HL-60 (cell line): Measurements from ENCODE around the gene FBXL17.

Source experiments
- DNase-seq, 2 experiments: peaks; one replicate each; pipeline ENCODE4 v3.0.0-alpha.2; 2010 to 2020; ENCODE audit warnings: low read depth in 1 of 2, low spot score in 1 of 2
- H3K27ac ChIP-seq: fragments of 250-450 bp; sonication (Bioruptor Pico); replicated peaks from 2 replicates; pipeline ENCODE4 v1.5.1; 2020; ENCODE audit warnings: mild to moderate bottlenecking, moderate library complexity
- H3K27me3 ChIP-seq: fragments of 250-450 bp; sonication (Bioruptor Pico); 2 replicates; pipeline ENCODE4 v1.5.1; 2021; ENCODE audit warnings: mild to moderate bottlenecking, moderate library complexity; ENCODE audit not compliant: insufficient read depth, poor library complexity, severe bottlenecking
- H3K4me3 ChIP-seq: replicated peaks from 2 replicates; pipeline ENCODE4 v1.5.1; 2011; ENCODE audit warnings: mild to moderate bottlenecking, control low read depth, low read length; ENCODE audit not compliant: insufficient read depth
- CTCF ChIP-seq: IDR thresholded peaks from one replicate; pipeline ENCODE4 v1.5.1; 2011; ENCODE audit warnings: low read length, control low read depth, inconsistent platforms; ENCODE audit not compliant: insufficient read depth
- GABPA ChIP-seq: IDR thresholded peaks from 2 replicates; pipeline ENCODE4 v1.6.1; 2012; ENCODE audit warnings: low read depth
- POLR2AphosphoS5 ChIP-seq: IDR thresholded peaks from 2 replicates; pipeline ENCODE4 v1.6.1; 2012; ENCODE audit warnings: low read depth
- REST ChIP-seq: IDR thresholded peaks from 2 replicates; pipeline ENCODE4 v1.6.1; 2012; ENCODE audit warnings: low read depth; ENCODE audit not compliant: insufficient replicate concordance
- SPI1 ChIP-seq: IDR thresholded peaks from 2 replicates; pipeline ENCODE4 v1.6.1; 2012; ENCODE audit warnings: low read depth, mild to moderate bottlenecking, borderline replicate concordance

FBXL17 gene

GRCh38 chr5:107997338-107997980 lies 384.4 kb downstream of the FBXL17 start:
- H3K27me3 ChIP-seq, result no peaks in the 10 kb centered on the region
- no peak overlapping the region for H3K27ac ChIP-seq
- TF ChIP-seq SPI1, result no peak
- TF ChIP-seq REST, result no peak
- TF ChIP-seq CTCF, result no peak
- TF ChIP-seq POLR2AphosphoS5, result no peak
- no peak for TF ChIP-seq GABPA

GRCh38 chr5:107993341-107993740 lies 388.6 kb downstream of the FBXL17 start:
- H3K27ac ChIP-seq, result no peak overlapping the region
- no peaks in the 10 kb centered on the region for H3K27me3 ChIP-seq
- H3K4me3 ChIP-seq, result no peak overlapping the region
- no peak for TF ChIP-seq POLR2AphosphoS5
- TF ChIP-seq CTCF, result no peak
- no peak for TF ChIP-seq SPI1
- DNase-seq, result no peak

More at GRCh38 chr5:107997338-107997980, 384.4 kb downstream of the FBXL17 start:
- H3K4me3 ChIP-seq, result no peak overlapping the region
- no peak for DNase-seq

- Histone ChIP-seq H3K4me3 (no peak overlapping the region), H3K27me3 (no peaks in the 10 kb centered on the region), H3K27ac (no peak overlapping the region)
- no peak for DNase-seq
- TF ChIP-seq REST (no peak), CTCF (no peak), GABPA (no peak), SPI1 (no peak), POLR2AphosphoS5 (no peak)
Observed at GRCh38 chr5:107990881-107991810, 390.8 kb downstream of the FBXL17 start.

GRCh38 chr5:107985144-107985543 lies 396.8 kb downstream of the FBXL17 start:
- DNase-seq, result peak in 1 of 2 experiments; percentile 2

More at GRCh38 chr5:107985144-107985543, 396.8 kb downstream of the FBXL17 start:
- no peak overlapping the region for H3K4me3 ChIP-seq
- no peak for TF ChIP-seq REST
- TF ChIP-seq POLR2AphosphoS5, result no peak
- TF ChIP-seq GABPA, result no peak
- no peak for TF ChIP-seq SPI1
- TF ChIP-seq CTCF, result no peak
- no peaks in the 10 kb centered on the region for H3K27me3 ChIP-seq
- no peak overlapping the region for H3K27ac ChIP-seq
